HepG2 (cell line): ENCODE results near the gene NAPB. TPM values are rescaled to one million over a fixed set of nuclear protein-coding genes. Genes with fewer than 3 reads are reported as not detected.

Experiments used
- CHCHD3 ChIP-seq: sonication (generic); formaldehyde crosslinking; IDR thresholded peaks from 2 replicates; pipeline ENCODE4 v1.8.0; 2022; ENCODE audit warnings: mild to moderate bottlenecking, missing genetic modification reagents, moderate library complexity
- FOXC1 ChIP-seq: sonication (generic); formaldehyde crosslinking; IDR thresholded peaks from 2 replicates; pipeline ENCODE4 v1.8.0; 2022; ENCODE audit warnings: mild to moderate bottlenecking, missing genetic modification reagents, borderline replicate concordance
- NFIB ChIP-seq: sonication (generic); formaldehyde crosslinking; IDR thresholded peaks from 2 replicates; pipeline ENCODE4 v1.9.0; 2021; ENCODE audit warnings: missing genetic modification reagents, mild to moderate bottlenecking, borderline replicate concordance
- ONECUT2 ChIP-seq: sonication (generic); formaldehyde crosslinking; IDR thresholded peaks from 2 replicates; pipeline ENCODE4 v1.4.0; 2020; ENCODE audit warnings: missing genetic modification reagents
- PRMT3 ChIP-seq: sonication (generic); formaldehyde crosslinking; IDR thresholded peaks from 2 replicates; pipeline ENCODE4 v1.8.1; 2022; ENCODE audit warnings: low read depth, mild to moderate bottlenecking, moderate library complexity, missing genetic modification reagents, borderline replicate concordance
- PTBP1 ChIP-seq: fragments of 200-400 bp; formaldehyde crosslinking; IDR thresholded peaks from 2 replicates; pipeline ENCODE4 v1.6.1; 2018; ENCODE audit warnings: low read length, low read depth; ENCODE audit not compliant: poor library complexity, severe bottlenecking
- RXRA ChIP-seq: sonication (generic); formaldehyde crosslinking; IDR thresholded peaks from 2 replicates; pipeline ENCODE4 v1.5.1; 2020; ENCODE audit warnings: missing genetic modification reagents
- ZFP82 ChIP-seq: sonication (generic); formaldehyde crosslinking; IDR thresholded peaks from 2 replicates; pipeline ENCODE4 v1.5.1; 2020; ENCODE audit warnings: mild to moderate bottlenecking, missing genetic modification reagents, borderline replicate concordance
- ZNF460 ChIP-seq: sonication (generic); formaldehyde crosslinking; IDR thresholded peaks from 2 replicates; pipeline ENCODE4 v1.5.1; 2020; ENCODE audit warnings: missing genetic modification reagents, mild to moderate bottlenecking, borderline replicate concordance
- ZNF549 ChIP-seq: sonication (generic); formaldehyde crosslinking; IDR thresholded peaks from 2 replicates; pipeline ENCODE4 v1.5.0; 2020; ENCODE audit warnings: missing genetic modification reagents
- ZNF646 ChIP-seq: sonication (generic); formaldehyde crosslinking; IDR thresholded peaks from 2 replicates; pipeline ENCODE4 v1.9.0; 2021; ENCODE audit warnings: mild to moderate bottlenecking, missing genetic modification reagents
- ZNF772 ChIP-seq: sonication (generic); formaldehyde crosslinking; IDR thresholded peaks from 2 replicates; pipeline ENCODE4 v1.5.0; 2020; ENCODE audit warnings: mild to moderate bottlenecking, missing genetic modification reagents
- polyA plus RNA-seq, 8 experiments: library from polyadenylated mRNA; depleted of rRNA in 3 of 8; stranded (reverse) in 7 of 8; unstranded in 1 of 8; fragments of >200 nt; fragmentation: Illumina TruSeq in 4 of 8; extraction: Trizol in 4 of 8; gene quantifications; 2 replicates each; pipeline versions ENCODE4 v1.2.1 to v1.2.3, GENCODE V29; 2011 to 2016; ENCODE audit warnings: low read depth in 4 of 8, missing spikeins in 1 of 8, mixed read lengths in 1 of 8; ENCODE audit not compliant: insufficient read depth in 1 of 8
- total RNA-seq, 5 experiments: library from RNA; depleted of rRNA; stranded (reverse); fragments of >200 nt; fragmentation: Illumina TruSeq; extraction: Trizol; gene quantifications; 2 replicates each; pipeline ENCODE4 v1.2.3, GENCODE V29; 2016; ENCODE audit warnings: low read depth in 1 of 5
- TF ChIP-seq, protein P1 (sequence below): sonication (generic); formaldehyde crosslinking; IDR thresholded peaks from 2 replicates; pipeline ENCODE4 v1.5.1; 2020; ENCODE audit warnings: mild to moderate bottlenecking, missing genetic modification reagents, borderline replicate concordance
- TF ChIP-seq, protein P2 (sequence below): sonication (generic); formaldehyde crosslinking; IDR thresholded peaks from 2 replicates; pipeline ENCODE4 v1.8.0; 2022; ENCODE audit warnings: mild to moderate bottlenecking, missing genetic modification reagents; ENCODE audit not compliant: insufficient replicate concordance

Gene NAPB
- total and polyA plus RNA-seq, 2 of the 13 experiments (the other 11 are each of a cell fraction or from before 2014, with no cell fraction given): 15.2 to 16.1 TPM

DNA sequence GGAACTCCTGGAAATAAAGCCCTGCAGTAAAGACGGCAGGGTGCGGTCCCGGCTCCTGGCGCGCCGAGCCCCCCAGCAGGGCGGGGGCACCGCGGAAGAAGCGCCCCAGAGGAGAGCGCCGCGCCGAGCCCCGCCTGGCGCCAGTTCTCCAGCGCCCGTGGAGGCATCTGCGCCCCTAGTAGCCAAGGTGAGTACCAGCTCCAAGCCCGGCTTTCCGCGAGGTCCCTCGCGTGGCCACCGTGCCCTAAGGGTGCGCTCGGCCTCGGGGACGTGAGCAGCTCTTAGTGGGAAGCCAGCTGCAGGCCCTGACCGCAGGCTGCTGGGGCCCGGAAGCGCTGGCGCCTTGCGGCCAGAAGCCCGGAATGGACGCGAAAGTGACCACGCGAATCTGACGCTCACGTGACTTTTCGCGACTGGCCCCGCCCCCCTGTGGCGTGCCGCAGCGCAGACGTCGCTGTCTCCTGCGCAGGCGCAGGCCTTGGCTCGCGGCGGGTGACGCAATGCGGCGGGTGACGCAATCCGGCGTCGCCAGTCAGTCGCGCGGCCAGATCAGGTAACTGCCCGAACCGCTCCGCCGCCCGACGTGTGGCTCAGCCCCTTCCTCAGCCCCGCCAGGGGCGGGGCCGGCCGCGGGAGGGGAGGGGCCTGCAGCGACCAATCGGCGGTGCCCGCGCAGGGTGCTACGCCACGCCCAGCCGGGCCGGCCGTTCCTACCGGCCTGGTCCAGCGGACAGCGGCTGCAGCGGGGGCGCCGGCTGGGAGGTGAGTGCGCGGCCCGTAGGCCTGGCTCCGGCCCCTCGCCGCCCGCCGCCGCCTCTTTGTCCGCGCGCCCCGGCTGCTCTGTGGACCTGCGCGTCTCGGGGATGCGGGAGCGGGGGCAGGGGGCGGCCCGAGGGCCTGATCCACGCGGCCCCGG is 59.6 kb downstream of the NAPB start, which contains the start of gene GZF1 (continued):
- TF ChIP-seq, protein P1, sequence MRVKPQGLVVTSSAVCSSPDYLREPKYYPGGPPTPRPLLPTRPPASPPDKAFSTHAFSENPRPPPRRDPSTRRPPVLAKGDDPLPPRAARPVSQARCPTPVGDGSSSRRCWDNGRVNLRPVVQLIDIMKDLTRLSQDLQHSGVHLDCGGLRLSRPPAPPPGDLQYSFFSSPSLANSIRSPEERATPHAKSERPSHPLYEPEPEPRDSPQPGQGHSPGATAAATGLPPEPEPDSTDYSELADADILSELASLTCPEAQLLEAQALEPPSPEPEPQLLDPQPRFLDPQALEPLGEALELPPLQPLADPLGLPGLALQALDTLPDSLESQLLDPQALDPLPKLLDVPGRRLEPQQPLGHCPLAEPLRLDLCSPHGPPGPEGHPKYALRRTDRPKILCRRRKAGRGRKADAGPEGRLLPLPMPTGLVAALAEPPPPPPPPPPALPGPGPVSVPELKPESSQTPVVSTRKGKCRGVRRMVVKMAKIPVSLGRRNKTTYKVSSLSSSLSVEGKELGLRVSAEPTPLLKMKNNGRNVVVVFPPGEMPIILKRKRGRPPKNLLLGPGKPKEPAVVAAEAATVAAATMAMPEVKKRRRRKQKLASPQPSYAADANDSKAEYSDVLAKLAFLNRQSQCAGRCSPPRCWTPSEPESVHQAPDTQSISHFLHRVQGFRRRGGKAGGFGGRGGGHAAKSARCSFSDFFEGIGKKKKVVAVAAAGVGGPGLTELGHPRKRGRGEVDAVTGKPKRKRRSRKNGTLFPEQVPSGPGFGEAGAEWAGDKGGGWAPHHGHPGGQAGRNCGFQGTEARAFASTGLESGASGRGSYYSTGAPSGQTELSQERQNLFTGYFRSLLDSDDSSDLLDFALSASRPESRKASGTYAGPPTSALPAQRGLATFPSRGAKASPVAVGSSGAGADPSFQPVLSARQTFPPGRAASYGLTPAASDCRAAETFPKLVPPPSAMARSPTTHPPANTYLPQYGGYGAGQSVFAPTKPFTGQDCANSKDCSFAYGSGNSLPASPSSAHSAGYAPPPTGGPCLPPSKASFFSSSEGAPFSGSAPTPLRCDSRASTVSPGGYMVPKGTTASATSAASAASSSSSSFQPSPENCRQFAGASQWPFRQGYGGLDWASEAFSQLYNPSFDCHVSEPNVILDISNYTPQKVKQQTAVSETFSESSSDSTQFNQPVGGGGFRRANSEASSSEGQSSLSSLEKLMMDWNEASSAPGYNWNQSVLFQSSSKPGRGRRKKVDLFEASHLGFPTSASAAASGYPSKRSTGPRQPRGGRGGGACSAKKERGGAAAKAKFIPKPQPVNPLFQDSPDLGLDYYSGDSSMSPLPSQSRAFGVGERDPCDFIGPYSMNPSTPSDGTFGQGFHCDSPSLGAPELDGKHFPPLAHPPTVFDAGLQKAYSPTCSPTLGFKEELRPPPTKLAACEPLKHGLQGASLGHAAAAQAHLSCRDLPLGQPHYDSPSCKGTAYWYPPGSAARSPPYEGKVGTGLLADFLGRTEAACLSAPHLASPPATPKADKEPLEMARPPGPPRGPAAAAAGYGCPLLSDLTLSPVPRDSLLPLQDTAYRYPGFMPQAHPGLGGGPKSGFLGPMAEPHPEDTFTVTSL: peak; percentile 84
- TF ChIP-seq ZNF772 (CRISPR knock-in tag): peak; percentile 99
- TF ChIP-seq PRMT3: no peak; the same call in 1 of the 2 replicates
- peak; percentile 70 for TF ChIP-seq PTBP1
- no peak for TF ChIP-seq NFIB
- TF ChIP-seq ZFP82 (CRISPR knock-in tag): peak; percentile 99
- TF ChIP-seq, protein P2, sequence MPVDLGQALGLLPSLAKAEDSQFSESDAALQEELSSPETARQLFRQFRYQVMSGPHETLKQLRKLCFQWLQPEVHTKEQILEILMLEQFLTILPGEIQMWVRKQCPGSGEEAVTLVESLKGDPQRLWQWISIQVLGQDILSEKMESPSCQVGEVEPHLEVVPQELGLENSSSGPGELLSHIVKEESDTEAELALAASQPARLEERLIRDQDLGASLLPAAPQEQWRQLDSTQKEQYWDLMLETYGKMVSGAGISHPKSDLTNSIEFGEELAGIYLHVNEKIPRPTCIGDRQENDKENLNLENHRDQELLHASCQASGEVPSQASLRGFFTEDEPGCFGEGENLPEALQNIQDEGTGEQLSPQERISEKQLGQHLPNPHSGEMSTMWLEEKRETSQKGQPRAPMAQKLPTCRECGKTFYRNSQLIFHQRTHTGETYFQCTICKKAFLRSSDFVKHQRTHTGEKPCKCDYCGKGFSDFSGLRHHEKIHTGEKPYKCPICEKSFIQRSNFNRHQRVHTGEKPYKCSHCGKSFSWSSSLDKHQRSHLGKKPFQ: peak; percentile 96
- peak; percentile 100 for TF ChIP-seq FOXC1 (CRISPR knock-in tag)
- no peak for TF ChIP-seq ZNF549 (CRISPR knock-in tag)
- TF ChIP-seq ZNF646 (CRISPR knock-in tag): no peak
- TF ChIP-seq CHCHD3 (CRISPR knock-in tag): no peak; the same call in 1 of the 2 replicates
- no peak; the same call in 1 of the 2 replicates for TF ChIP-seq ZNF460 (CRISPR knock-in tag)
- 0 out of 2 replicates have a peak, but pooled peaks have one; percentile 46 for TF ChIP-seq ONECUT2 (CRISPR knock-in tag)
- peak; percentile 94; the same call in 1 of the 2 replicates for TF ChIP-seq RXRA
